Rectal smooth muscle tissue (tissue), 1 donor: ENCODE measurements around the gene LDLR.
"Not testable (repeated sequence)": the region's sequence is repeated elsewhere in the genome, so short reads cannot be mapped to it uniquely, and the experiment has no call there.

Source experiments
- H3K27ac ChIP-seq: one replicate; pipeline ENCODE4 v1.7.0; 2013; ENCODE audit warnings: low read depth, low read length, inconsistent platforms
- H3K27me3 ChIP-seq: one replicate; pipeline ENCODE4 v1.7.0; 2013; ENCODE audit warnings: low read length; ENCODE audit not compliant: control insufficient read depth, insufficient read depth
- H3K36me3 ChIP-seq: one replicate; pipeline ENCODE4 v1.7.0; 2013; ENCODE audit warnings: low read length; ENCODE audit not compliant: control insufficient read depth, insufficient read depth
- H3K4me1 ChIP-seq: one replicate; pipeline ENCODE4 v1.7.0; 2013; ENCODE audit warnings: low read length; ENCODE audit not compliant: control insufficient read depth, insufficient read depth
- H3K4me3 ChIP-seq: one replicate; pipeline ENCODE4 v1.7.0; 2013; ENCODE audit warnings: low read length
- H3K9ac ChIP-seq: one replicate; pipeline ENCODE4 v1.7.0; 2013; ENCODE audit warnings: low read length

The LDLR gene

DNA sequence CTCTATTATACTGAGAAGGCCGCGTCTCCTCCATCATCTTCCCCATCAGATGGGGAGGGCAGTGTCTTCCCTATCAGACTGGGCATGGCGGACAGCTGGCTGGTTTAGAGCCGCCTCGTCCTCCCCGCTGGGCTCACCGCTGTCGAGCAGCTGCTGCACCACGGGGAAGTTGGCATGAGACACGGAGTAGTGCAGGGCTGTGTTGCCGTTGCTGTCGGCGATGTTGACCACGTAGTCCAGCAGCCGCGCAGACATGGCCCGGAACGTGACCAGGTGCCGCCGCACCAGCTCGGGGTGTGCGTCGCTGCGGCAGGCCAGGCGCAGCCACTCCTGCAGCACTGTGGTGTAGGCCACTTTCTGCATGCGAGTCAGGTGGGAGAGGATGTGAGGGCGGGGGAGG lies 85.1 kb downstream of the LDLR start:
- Histone ChIP-seq H3K4me3 (no peak overlapping the region), H3K36me3 (peaks cover 44% of the 10 kb centered on the region), H3K27me3 (no peaks in the 10 kb centered on the region), H3K4me1 (peaks cover 3% of the 10 kb centered on the region), H3K27ac (no peak overlapping the region), H3K9ac (no peak overlapping the region)

DNA sequence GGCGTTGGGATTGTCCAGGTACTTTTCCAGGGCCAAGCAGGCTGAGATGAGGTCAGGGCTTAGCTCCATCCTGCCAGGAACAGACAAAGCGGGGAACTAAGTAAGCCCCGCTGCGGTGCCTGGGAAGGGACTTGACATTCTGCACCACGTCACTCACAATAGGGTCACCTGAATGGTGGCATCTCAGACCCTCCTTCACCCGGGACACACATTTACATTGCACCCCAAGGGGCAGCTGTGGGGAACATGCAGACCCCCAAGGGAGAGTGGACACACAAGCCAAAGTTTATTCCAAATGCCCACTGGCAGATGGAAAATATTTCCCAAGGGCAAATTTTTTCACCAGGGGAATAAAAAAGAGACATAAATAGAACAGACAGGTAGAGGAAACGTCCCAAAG lies 86.7 kb downstream of the LDLR start:
- H3K4me3 ChIP-seq, result no peak overlapping the region
- no peak overlapping the region for H3K27ac ChIP-seq
- H3K4me1 ChIP-seq, result peaks cover 11% of the 10 kb centered on the region
- peaks cover 40% of the 10 kb centered on the region for H3K36me3 ChIP-seq
- no peaks in the 10 kb centered on the region for H3K27me3 ChIP-seq
- no peak overlapping the region for H3K9ac ChIP-seq

DNA sequence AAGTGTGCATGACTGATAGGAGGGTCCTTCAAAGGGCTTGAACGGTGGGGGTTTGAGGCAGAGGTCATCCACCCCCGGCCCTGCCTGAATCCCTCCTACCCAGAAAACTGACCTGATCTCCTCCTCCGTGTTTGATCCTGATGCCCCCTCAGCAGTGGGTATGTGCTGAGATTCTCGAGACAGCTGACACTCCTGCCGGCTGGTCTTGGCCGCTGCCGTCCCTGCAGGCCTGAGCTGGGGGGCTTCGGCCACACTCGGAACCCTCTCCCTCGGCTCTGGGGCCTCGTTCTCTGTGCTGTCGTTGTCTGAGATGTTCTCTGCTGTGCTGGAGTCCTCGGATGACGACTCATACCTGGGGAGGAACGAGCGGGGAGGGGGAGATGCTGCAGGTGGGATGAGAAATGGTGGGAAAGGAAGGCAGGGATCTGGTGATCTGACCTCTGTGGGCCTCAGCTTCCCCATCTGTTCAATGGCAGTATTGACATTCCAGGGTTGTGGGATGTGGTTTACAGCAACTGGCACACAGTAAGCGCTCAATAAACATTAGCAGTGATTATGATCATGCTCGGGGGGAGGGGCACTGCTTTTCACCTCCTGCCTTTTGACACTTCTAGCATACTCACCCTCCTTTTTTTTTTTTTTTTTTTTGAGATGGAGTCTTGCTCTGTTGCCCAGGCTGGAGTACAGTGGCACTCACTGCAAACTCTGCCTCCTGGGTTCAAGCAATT lies 87.4 kb downstream of the LDLR start:
- H3K4me3 ChIP-seq, result no peak overlapping the region
- H3K27ac ChIP-seq, result peak overlapping the region; percentile 30
- no peaks in the 10 kb centered on the region for H3K27me3 ChIP-seq
- no peak overlapping the region for H3K9ac ChIP-seq
- peaks cover 40% of the 10 kb centered on the region for H3K36me3 ChIP-seq
- peaks cover 11% of the 10 kb centered on the region for H3K4me1 ChIP-seq

DNA sequence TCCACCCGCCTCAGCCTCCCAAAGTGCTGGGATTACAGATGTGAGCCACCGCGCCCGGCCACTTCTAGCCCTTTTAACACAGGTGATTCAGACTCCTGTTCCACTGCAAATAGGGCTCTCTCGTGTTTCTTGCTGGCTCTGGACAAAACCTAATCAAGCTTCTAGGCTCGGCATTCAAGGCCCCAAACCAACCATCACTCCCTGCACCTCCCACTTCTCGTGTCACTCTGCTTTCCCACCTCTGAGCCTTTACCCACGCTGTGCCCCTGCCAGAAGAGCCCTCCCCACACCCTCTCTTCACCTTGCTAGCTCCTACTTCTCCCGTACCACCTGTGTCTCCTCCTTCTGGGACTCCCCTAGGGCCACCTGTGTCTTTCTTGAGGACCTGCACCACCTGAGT lies 88.3 kb downstream of the LDLR start:
- no peak overlapping the region for H3K4me3 ChIP-seq
- H3K9ac ChIP-seq, result no peak overlapping the region
- peaks cover 36% of the 10 kb centered on the region for H3K36me3 ChIP-seq
- peaks cover 11% of the 10 kb centered on the region for H3K4me1 ChIP-seq
- H3K27ac ChIP-seq, result peak overlapping the region; percentile 29
- H3K27me3 ChIP-seq, result no peaks in the 10 kb centered on the region

DNA sequence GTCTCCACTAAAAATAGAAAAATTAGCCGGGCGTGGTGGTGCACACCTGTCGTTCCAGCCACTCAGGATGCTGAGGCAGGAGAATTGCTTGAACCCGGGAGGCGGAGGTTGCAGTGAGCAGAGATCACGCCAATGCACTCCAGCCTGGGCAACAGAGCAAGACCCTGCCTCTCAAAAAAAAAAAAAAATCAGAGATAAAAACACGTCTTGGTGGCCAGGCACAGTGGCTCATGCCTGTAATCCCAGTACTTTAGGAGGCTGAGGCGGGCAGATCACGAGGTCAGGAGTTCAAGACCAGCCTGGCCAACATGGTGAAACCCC lies 89.8 kb downstream of the LDLR start:
- H3K4me1 ChIP-seq, result peaks cover 11% of the 10 kb centered on the region
- H3K27ac ChIP-seq, result peak overlapping the region; percentile 29
- not testable (repeated sequence) for H3K9ac ChIP-seq, H3K27me3 ChIP-seq, H3K4me3 ChIP-seq
- peaks cover 30% of the 10 kb centered on the region for H3K36me3 ChIP-seq

DNA sequence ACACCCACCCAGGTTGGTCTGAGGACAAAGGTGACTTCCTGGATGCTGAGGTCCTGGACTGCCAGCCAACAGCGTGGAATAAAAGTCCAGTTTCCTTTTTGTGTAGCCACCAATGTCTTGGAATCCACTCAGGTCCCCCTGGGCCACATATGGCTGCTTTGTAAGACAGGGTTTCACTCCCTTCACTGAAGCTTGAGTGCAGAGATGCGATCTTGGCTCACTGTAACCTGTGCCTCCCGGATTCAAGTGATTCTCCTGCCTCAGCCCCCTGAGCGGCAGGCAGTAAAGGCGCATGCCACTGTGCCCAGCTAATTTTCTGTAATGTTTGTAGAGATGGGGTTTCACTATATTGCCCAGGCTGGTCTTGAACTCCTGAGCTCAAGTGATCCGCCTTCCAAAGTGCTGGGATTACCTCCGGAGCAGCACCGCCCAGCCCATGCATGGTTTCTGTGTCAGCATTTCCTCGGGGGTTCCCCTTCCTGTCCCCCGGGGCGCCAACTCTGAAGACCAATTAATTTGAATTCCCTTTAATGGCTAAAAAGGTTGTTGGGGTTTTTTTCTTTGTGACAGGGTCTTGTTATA lies 90.5 kb downstream of the LDLR start:
- Histone ChIP-seq H3K27ac (peak overlapping the region; percentile 44), H3K27me3 (no peaks in the 10 kb centered on the region), H3K4me3 (no peak overlapping the region), H3K36me3 (peaks cover 26% of the 10 kb centered on the region), H3K4me1 (peaks cover 13% of the 10 kb centered on the region), H3K9ac (no peak overlapping the region)

DNA sequence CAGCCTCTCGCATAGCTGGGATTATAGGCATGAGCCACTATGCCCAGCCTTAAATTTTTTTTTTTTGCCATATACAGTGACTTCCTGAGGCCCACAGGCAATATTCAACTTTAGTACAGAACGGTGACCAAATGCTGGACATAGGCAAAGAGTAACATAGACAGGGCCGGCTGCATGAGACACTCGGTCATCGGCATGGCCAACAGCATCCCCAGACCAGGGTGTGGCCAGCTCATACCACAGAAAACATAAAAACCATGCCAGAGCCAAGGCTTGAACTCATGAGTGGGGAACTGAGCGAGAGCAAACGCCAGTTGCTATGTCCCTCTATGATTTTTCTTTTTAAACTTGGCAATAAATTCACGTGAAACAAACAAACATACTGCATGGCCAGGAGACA lies 91.1 kb downstream of the LDLR start:
- no peaks in the 10 kb centered on the region for H3K27me3 ChIP-seq
- H3K4me1 ChIP-seq, result peaks cover 15% of the 10 kb centered on the region
- H3K4me3 ChIP-seq, result no peak overlapping the region
- H3K9ac ChIP-seq, result no peak overlapping the region
- peak overlapping the region; percentile 44 for H3K27ac ChIP-seq
- H3K36me3 ChIP-seq, result peaks cover 27% of the 10 kb centered on the region

DNA sequence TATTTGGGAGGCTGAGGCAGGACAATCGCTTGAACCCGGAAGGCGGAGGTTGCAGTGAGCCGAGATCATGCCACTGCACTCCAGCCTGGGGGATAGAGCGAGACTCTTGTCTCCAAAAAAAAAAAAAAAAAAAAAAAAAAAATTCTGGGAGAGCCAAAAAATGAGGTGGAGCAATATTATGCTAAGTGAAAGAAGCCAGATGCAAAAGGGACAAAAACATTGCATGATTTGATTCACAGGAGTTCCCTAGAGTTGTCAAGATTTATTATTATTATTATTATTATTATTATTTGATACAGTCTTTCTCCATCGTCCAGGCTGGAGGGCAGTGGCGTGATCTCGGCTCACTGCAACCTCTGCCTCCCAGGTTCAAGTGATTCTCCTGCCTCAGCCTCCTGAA lies 91.7 kb downstream of the LDLR start:
- Histone ChIP-seq H3K27ac (peak overlapping the region; percentile 51), H3K36me3 (peaks cover 26% of the 10 kb centered on the region), H3K4me1 (peaks cover 15% of the 10 kb centered on the region)
- not testable (repeated sequence) for H3K4me3 ChIP-seq, H3K9ac ChIP-seq, H3K27me3 ChIP-seq

DNA sequence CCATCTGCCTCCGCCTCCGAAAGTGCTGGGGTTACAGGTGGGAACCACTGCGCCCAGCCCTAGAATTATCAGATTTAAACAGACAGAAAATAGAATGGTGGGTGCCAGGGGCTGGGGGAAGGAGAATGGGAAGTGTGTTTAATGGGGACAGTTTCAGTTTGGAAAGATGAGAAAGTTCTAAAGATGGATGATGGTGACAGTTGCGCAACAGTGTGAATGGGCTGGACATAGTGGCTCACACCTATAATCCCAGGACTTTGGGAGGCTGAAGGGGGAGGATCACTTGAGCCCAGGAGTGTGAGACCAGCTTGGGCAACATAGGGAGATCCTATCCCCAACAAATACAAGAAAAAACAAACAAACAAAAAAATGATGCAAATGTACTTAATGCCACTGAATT lies 92.2 kb downstream of the LDLR start:
- Histone ChIP-seq H3K9ac (no peak overlapping the region), H3K27me3 (no peaks in the 10 kb centered on the region), H3K27ac (peak overlapping the region; percentile 51), H3K4me3 (no peak overlapping the region), H3K36me3 (peaks cover 22% of the 10 kb centered on the region), H3K4me1 (peaks cover 15% of the 10 kb centered on the region)
